Stimulated activated CD4-positive, alpha-beta T cell treated with anti-CD3 and anti-CD28 coated beads, Interleukin-15, amount 100 ng/mL, for 1 hour (primary cell): ENCODE results near the gene CDX1.

ENCODE experiments used
- DNase-seq, 2 donors: peaks; one replicate each; pipeline ENCODE4 v3.0.0-alpha.2; 2020; ENCODE audit warnings: low read depth in 1 of 2, low spot score in 1 of 2

CDX1 gene

GRCh38 chr5:150161242-150162141, 5.1 kb upstream of the CDX1 start:
- peak; percentile 46 to 71 for DNase-seq

GRCh38 chr5:150162142-150162513, 4.5 kb upstream of the CDX1 start:
- DNase-seq: no peak

DNA sequence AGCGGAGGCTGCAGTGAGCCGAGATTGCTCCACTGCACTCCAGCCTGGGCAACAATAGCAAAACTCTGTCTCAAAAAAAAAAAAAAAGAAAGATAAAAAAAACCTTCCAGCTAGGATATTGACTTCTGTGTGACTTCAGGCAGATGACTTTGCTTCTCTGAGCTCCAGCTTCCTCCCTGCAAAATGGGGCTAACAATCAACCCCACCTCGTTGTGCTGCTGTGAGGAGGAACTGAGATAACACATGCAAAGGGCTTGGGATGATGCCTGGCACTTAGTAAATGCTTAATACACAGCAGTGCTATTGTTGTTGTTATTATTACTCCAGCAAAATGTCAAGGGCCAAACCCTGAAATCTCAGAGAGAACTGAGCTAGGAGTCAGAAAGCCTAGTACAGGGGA, 3.5 kb upstream of the CDX1 start:
- DNase-seq: no peak

GRCh38 chr5:150163547-150164059, 3.0 kb upstream of the CDX1 start:
- DNase-seq: no peak

- no peak for DNase-seq
These were observed 2.2 kb upstream of the CDX1 start for GRCh38 chr5:150164211-150164980.

DNA sequence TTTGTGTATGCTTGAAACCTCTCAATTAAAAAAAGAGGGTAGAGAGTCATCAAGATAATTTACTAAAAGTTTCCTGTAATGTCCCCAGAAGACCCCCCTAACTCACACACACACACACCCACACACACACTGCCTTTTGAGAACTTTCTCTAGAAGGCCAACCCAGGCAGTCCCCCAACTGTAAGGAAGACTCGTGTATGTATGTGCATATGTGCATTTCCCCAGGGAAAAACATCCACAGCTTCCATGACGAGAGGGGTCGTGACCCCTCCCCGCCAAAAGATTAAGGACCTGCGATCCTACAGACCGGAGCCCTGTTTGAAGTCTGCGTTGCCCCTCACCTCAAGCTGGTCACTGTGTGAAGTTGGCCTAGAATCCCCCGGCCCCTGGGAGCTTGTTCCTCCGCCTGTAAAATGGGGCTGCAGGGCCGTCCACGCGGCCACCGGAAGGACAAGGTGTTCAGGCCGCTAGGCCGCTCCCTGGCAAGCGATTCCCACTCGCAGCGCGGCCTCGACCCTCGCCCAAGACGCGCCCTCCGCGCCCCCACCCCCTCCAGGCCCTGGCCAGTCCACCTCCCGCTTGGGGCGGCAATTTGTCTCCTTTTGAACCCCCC, 435 bp upstream of the CDX1 start:
- DNase-seq: no peak

GRCh38 chr5:150167512-150167850, 903 bp downstream of the CDX1 start:
- no peak for DNase-seq

DNA sequence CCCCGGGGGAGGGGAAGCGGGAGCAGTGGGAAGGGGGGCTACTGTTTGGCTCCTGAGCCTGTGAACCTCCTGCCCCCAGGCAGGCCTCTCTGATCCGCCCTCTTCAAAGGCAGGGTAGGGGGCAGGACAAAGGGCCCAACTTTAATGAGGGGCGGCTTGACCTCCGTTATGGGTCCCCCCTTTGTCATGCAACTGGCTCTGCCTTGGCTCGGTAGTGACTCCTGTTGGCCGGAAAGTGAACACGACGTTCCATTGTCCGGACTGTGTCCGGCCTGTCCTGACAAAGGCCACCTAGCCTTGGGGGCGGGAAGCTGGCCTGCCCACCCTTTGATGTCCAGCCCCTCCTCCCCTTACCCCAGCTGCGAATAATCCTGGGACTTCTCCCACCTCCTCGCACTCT, 1.3 kb downstream of the CDX1 start:
- DNase-seq: no peak

DNA sequence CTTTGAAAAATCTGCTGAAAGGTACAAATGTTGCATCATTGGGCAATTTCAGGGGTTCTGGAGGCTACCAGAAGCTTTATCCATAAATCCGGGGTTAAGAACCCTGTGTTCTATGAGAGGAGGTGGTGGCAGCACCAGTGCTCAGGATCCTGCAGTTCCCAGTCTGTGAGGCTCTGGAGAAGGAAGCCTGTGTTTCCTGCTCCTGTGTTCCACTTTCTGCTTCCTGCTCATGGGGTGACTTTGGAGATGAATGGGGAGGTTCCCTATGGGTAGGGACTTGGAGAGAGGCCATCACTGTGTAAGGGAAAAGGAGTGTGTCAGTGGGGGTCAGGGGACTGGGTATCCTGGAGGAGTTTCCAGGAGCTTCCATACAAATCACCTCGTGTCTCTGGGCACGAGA, 2.3 kb downstream of the CDX1 start:
- DNase-seq: no peak

GRCh38 chr5:150172145-150172544, 5.6 kb downstream of the CDX1 start:
- no peak for DNase-seq

- DNase-seq: no peak
These were observed 6.0 kb downstream of the CDX1 start for GRCh38 chr5:150172556-150172955.

- no peak for DNase-seq
These were observed 6.6 kb downstream of the CDX1 start for GRCh38 chr5:150173161-150173560.

DNA sequence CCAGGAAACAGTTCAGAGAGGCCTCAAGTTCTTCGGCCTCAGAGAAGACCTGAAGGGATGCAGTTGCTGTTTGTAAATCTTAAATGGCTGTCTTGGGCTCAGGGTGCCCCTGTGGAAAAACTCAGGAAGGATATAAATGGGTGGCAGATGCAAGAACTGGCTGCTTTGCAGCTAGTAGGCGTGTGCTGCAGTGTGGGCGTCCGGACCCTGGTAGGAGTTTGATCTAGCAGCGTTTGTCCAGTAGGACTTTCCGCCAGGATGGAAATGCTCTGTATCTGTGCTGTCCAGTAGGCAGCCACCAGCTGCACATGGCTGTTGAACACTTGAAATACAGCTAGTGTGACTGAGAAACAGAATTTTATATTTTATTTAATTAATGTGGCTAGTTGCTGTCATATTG, 7.7 kb downstream of the CDX1 start:
- DNase-seq: no peak

GRCh38 chr5:150175076-150175475, 8.5 kb downstream of the CDX1 start:
- no peak for DNase-seq

- no peak for DNase-seq
These were observed 9.0 kb downstream of the CDX1 start for GRCh38 chr5:150175536-150175935.

- DNase-seq: no peak
These were observed 10.3 kb downstream of the CDX1 start for GRCh38 chr5:150176745-150177477.

DNA sequence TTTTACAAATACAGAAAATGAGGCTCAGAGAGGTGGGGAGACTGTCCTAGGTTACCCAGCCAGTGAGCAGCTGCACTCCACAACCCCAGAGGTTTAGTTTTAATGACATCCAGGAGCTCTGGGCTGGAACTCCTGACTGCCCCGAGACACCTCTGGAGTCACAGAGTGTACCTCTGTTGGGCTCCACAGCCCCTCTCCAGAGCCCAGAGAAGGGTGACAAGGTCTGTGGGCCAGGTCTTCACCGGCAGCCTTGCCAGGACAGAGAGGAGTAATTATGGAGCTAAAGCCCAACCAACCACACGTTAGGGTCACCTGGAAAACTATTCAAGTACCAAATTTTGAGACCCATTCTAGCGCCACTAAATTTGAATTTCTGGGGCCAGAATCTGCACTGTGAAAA, 11.1 kb downstream of the CDX1 start:
- DNase-seq: no peak

DNA sequence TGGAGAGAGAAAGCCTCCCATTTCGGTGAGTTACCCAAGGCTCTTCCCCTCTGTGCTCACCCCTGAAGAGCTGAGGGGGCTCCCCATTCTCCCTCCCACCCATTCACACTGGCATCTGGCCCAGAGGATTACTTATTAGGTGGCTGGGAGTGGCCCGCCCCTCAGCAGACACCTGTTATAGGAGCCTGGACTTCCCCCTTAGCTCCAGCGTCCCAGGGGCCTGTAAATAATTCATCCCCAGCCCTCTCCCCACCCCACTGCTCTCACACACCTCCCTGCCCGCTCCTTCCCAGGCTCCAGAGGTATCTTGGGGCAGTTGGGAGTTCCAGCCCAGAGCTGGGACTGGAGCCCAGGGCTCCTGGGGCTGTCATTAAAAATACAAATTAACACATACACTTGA, 11.7 kb downstream of the CDX1 start:
- no peak for DNase-seq

DNA sequence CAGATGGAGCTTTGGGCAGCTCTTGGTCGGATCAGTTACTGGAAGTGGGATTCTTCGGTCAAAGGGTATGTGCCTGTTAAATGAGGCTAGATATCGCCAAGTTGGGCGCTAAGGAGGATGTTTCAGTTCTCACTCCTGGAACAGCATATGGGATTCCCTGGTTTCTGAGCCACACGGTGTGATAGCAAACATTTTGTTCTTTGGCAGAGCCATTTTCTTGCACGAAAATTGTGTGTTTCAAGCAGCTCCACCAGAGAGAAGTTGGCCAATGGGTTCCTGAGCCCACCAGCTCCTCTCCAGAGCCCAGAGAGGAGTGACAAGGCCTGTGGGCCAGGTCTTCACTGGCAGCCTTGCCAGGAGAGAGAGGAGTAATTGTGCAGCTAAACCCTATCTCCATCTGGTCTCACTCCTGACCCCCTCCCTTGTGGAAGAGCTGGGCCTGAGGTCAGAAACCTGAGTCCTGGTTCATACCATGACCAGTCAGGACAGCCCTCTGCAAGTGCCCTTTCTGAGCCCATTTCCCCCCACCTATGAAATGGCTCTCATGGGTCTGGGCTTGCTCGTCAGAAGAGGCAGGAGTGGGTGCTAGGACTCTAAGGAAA, 12.5 kb downstream of the CDX1 start:
- DNase-seq: no peak

- DNase-seq: no peak
These were observed 13.9 kb downstream of the CDX1 start for GRCh38 chr5:150180241-150181026.
